PC-9 (cell line): ENCODE results near the gene RABL6.

Experiments
- CTCF ChIP-seq: fragments of 200-600 bp; sonication (generic); conservative IDR thresholded peaks from 2 replicates; pipeline ENCODE4 v1.6.1; 2017; ENCODE audit warnings: mixed run types, antibody characterized with exemption, mild to moderate bottlenecking, moderate library complexity
- EZH2 ChIP-seq: fragments of 200-600 bp; sonication (generic); IDR thresholded peaks from 2 replicates; pipeline ENCODE4 v1.8.0; 2017; ENCODE audit warnings: antibody characterized with exemption, low read depth

- TF ChIP-seq CTCF (peak; percentile 95), EZH2 (no peak)
Observed at GRCh38 chr9:136787690-136788400, 19.9 kb upstream of the RABL6 start.
